ENCODE data around the gene PNLIPRP2. TPM values are rescaled to one million over a fixed set of nuclear protein-coding genes. Genes with fewer than 3 reads are reported as not detected.

PNLIPRP2 gene
- polyA plus RNA-seq, 1 experiment: not detected

GRCh38 chr10:116668018-116668417 lies 47.3 kb downstream of the PNLIPRP2 start:
- no peak for DNase-seq (ENCODE audit: low read depth)
- ChIA-PET POLR2A (no interaction called here), CTCF (interaction anchor here (1.1 to 1.7 kb wide), 2 partner anchors 14 to 121 kb away, joined by 3 to 4 read pairs; no protein-coding TSS in a partner anchor)
- no peak overlapping the region for H3K4me3 ChIP-seq (ENCODE audit: low read depth, low read length)
- TF ChIP-seq, protein P1, sequence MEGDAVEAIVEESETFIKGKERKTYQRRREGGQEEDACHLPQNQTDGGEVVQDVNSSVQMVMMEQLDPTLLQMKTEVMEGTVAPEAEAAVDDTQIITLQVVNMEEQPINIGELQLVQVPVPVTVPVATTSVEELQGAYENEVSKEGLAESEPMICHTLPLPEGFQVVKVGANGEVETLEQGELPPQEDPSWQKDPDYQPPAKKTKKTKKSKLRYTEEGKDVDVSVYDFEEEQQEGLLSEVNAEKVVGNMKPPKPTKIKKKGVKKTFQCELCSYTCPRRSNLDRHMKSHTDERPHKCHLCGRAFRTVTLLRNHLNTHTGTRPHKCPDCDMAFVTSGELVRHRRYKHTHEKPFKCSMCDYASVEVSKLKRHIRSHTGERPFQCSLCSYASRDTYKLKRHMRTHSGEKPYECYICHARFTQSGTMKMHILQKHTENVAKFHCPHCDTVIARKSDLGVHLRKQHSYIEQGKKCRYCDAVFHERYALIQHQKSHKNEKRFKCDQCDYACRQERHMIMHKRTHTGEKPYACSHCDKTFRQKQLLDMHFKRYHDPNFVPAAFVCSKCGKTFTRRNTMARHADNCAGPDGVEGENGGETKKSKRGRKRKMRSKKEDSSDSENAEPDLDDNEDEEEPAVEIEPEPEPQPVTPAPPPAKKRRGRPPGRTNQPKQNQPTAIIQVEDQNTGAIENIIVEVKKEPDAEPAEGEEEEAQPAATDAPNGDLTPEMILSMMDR (IDR thresholded peaks at IDR 0.05; ENCODE audit: insufficient read depth, low read depth, low read length): no peak
- H3K27me3 ChIP-seq (ENCODE audit: control insufficient read depth, insufficient read depth, low read length): peaks cover 2% of the 10 kb centered on the region; the same call in 1 of the 2 replicates
- no peaks in the 10 kb centered on the region for H3K36me3 ChIP-seq (ENCODE audit: control insufficient read depth, insufficient read depth, low read length)

DNA sequence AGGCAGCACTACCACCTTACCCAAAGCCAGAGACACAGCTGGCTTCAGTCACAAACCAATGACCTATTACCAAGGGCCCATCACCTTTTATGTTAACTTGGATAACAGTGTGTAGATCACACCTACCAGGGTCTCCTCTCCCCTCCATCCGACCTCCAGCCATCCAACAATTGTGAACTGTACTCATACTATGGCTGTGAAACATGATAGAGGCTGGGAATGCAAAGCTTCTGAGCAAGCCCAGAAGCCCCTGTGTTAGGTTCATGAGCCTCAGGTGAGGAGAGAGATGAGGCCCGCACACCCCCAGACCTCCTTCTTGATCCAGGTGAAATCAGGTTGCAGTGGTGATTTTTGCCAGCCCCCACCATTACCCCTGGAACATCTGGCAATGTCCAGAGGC lies 47.7 kb downstream of the PNLIPRP2 start:
- H3K36me3 ChIP-seq (ENCODE audit: control insufficient read depth, insufficient read depth, low read length): no peaks in the 10 kb centered on the region; the same call in 1 of the 2 replicates
- ChIA-PET CTCF (interaction anchor here (1.7 kb wide), 1 partner anchor 120 kb away, joined by 4 read pairs; no protein-coding TSS in a partner anchor), POLR2A (no interaction called here)
- H3K4me3 ChIP-seq (ENCODE audit: low read depth, low read length): no peak overlapping the region
- H3K27me3 ChIP-seq (ENCODE audit: control insufficient read depth, insufficient read depth, low read length): peaks cover 2% of the 10 kb centered on the region; the same call in 1 of the 2 replicates
- TF ChIP-seq, protein P1 (IDR thresholded peaks at IDR 0.05; ENCODE audit: insufficient read depth, low read depth, low read length): no peak
- DNase-seq (ENCODE audit: low read depth): no peak

DNA sequence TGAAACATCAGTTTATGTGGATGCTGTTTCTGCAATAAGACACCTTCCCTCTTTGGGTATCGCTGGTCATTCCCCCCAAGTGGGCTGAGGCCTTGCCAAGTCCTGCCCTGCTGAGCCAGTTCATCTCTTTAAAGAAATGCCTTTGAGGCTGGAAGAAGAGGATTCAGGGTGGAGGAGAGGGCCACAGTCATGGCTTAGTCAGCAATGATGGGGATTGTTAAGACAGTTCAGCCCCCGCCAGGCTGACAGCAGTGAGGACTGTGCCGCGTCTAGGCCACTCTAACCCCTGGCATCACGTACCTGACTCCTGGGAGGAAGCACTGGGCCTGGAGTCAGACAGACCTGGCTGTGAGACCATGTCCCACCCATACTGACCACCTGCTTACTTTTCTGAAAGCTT lies 48.3 kb downstream of the PNLIPRP2 start:
- no peak for DNase-seq (ENCODE audit: low read depth)
- ChIA-PET POLR2A (no interaction called here), CTCF (interaction anchor here (1.7 kb wide), 1 partner anchor 120 kb away, joined by 4 read pairs; no protein-coding TSS in a partner anchor)
- TF ChIP-seq, protein P1 (IDR thresholded peaks at IDR 0.05; ENCODE audit: insufficient read depth, low read depth, low read length): no peak
- H3K36me3 ChIP-seq (ENCODE audit: control insufficient read depth, insufficient read depth, low read length): no peaks in the 10 kb centered on the region; the same call in 1 of the 2 replicates
- peaks cover 2% of the 10 kb centered on the region; the same call in 1 of the 2 replicates for H3K27me3 ChIP-seq (ENCODE audit: control insufficient read depth, insufficient read depth, low read length)
- H3K4me3 ChIP-seq (ENCODE audit: low read depth, low read length): no peak overlapping the region

GRCh38 chr10:116669832-116670644 lies 49.3 kb downstream of the PNLIPRP2 start:
- ChIA-PET CTCF (interaction anchor here (0.5 to 2.1 kb wide), 3 partner anchors 9 to 126 kb away, joined by 3 to 7 read pairs (median 4); no protein-coding TSS in a partner anchor), POLR2A (no interaction called here)
- Histone ChIP-seq H3K27me3 (ENCODE audit: control insufficient read depth, insufficient read depth, low read length) (no peaks in the 10 kb centered on the region), H3K4me3 (ENCODE audit: low read depth, low read length) (no peak overlapping the region), H3K36me3 (ENCODE audit: control insufficient read depth, insufficient read depth, low read length) (peaks cover 1% of the 10 kb centered on the region; the same call in 1 of the 2 replicates)
- no peak for DNase-seq (ENCODE audit: low read depth)
- TF ChIP-seq, protein P1 (IDR thresholded peaks at IDR 0.05; ENCODE audit: insufficient read depth, low read depth, low read length): no peak

DNA sequence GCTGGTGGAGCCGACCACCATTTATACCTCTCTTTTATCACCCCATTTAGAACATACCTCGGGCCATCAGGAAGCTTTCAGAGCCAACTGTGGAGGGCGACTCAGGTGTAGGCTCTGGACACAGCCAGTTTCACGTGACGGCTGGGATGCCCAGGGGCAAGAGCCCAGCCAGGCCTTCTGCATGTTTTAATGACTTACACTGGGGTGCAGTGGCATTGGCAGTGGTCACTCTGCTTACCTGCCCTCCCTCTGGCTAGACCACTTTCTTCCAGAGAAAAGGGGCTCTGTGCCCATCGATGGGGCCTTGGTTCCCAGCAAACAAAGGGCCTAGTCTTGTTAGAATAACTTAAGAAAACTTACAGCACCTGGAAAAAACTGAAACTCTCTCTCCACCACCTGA lies 50.0 kb downstream of the PNLIPRP2 start:
- Histone ChIP-seq H3K36me3 (ENCODE audit: control insufficient read depth, insufficient read depth, low read length) (peaks cover 1% of the 10 kb centered on the region; the same call in 1 of the 2 replicates), H3K27me3 (ENCODE audit: control insufficient read depth, insufficient read depth, low read length) (no peaks in the 10 kb centered on the region), H3K4me3 (ENCODE audit: low read depth, low read length) (no peak overlapping the region)
- TF ChIP-seq, protein P1 (IDR thresholded peaks at IDR 0.05; ENCODE audit: insufficient read depth, low read depth, low read length): no peak
- DNase-seq (ENCODE audit: low read depth): no peak
- POLR2A ChIA-PET: no interaction called here
- CTCF ChIA-PET: interaction anchor here (1.6 to 2.1 kb wide), 2 partner anchors 11 to 126 kb away, joined by 4 to 7 read pairs; no protein-coding TSS in a partner anchor

Measured in BJ (cell line).